OCI-LY1 (cell line): ENCODE results near the gene CDK16.

ENCODE experiments used
- CTCF ChIP-seq: fragments of 200-600 bp; sonication (generic), shearing (Covaris generic); IDR thresholded peaks from 2 replicates; pipeline ENCODE4 v1.5.1; 2017; ENCODE audit warnings: mild to moderate bottlenecking, antibody characterized with exemption, low read length, moderate library complexity, mixed read lengths
- EZH2 ChIP-seq: fragments of 200-600 bp; sonication (generic), shearing (Covaris generic); IDR thresholded peaks from 2 replicates; pipeline ENCODE4 v1.8.0; 2017; ENCODE audit warnings: borderline replicate concordance, mixed run types, mild to moderate bottlenecking, antibody characterized with exemption, low read length, moderate library complexity, mixed read lengths

GRCh38 chrX:47227334-47227583, 8.8 kb downstream of the CDK16 start:
- TF ChIP-seq EZH2 (no peak), CTCF (no peak)
